ENCODE data around the gene KCNMB1. TPM values are rescaled to one million over a fixed set of nuclear protein-coding genes. Genes with fewer than 3 reads are reported as not detected.

The KCNMB1 gene
- total RNA-seq, 1 donor from 2014 or later: 1.1 TPM

DNA sequence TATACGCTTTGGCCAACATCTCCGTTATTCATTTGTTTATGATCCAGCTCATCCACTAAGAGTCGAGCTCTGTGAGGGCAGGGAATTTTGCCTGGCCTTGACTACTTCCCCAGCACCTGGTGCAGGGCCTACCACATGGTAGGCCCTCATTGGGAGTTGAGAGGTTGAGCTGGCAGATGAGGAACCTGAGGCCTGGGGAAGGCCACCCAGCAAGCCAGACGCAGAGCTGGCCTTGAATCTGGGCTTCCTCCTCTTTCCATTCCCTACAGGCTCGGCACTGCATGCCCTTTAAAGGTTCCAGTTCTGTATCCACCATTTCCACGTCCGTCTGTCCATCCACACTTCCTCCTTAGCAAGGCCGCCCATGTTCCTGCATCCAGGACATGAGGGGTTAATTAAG is 24.2 kb downstream of the KCNMB1 start:
- Mint-ChIP-seq H3K9me3 (ENCODE audit: unreplicated experiment) (no peaks in the 10 kb centered on the region), H3K36me3 (ENCODE audit: low read depth, unreplicated experiment) (peaks cover 3% of the 10 kb centered on the region), H3K4me1 (ENCODE audit: unreplicated experiment) (peaks cover 18% of the 10 kb centered on the region), H3K27ac (ENCODE audit: unreplicated experiment) (no peak overlapping the region), H3K27me3 (ENCODE audit: unreplicated experiment) (peaks cover 11% of the 10 kb centered on the region), H3K4me3 (ENCODE audit: unreplicated experiment) (no peak overlapping the region)
- TF ChIP-seq, protein P1, sequence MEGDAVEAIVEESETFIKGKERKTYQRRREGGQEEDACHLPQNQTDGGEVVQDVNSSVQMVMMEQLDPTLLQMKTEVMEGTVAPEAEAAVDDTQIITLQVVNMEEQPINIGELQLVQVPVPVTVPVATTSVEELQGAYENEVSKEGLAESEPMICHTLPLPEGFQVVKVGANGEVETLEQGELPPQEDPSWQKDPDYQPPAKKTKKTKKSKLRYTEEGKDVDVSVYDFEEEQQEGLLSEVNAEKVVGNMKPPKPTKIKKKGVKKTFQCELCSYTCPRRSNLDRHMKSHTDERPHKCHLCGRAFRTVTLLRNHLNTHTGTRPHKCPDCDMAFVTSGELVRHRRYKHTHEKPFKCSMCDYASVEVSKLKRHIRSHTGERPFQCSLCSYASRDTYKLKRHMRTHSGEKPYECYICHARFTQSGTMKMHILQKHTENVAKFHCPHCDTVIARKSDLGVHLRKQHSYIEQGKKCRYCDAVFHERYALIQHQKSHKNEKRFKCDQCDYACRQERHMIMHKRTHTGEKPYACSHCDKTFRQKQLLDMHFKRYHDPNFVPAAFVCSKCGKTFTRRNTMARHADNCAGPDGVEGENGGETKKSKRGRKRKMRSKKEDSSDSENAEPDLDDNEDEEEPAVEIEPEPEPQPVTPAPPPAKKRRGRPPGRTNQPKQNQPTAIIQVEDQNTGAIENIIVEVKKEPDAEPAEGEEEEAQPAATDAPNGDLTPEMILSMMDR (IDR thresholded peaks at IDR 0.05; ENCODE audit: unreplicated experiment): no peak
- no peak for DNase-seq (ENCODE audit: low spot score)

- TF ChIP-seq, protein P1 (IDR thresholded peaks at IDR 0.05; ENCODE audit: unreplicated experiment): no peak
- Mint-ChIP-seq H3K4me3 (ENCODE audit: unreplicated experiment) (no peak overlapping the region), H3K4me1 (ENCODE audit: unreplicated experiment) (peaks cover 18% of the 10 kb centered on the region), H3K27me3 (ENCODE audit: unreplicated experiment) (peaks cover 11% of the 10 kb centered on the region), H3K27ac (ENCODE audit: unreplicated experiment) (no peak overlapping the region), H3K9me3 (ENCODE audit: unreplicated experiment) (no peaks in the 10 kb centered on the region), H3K36me3 (ENCODE audit: low read depth, unreplicated experiment) (peaks cover 2% of the 10 kb centered on the region)
- DNase-seq (ENCODE audit: low spot score): no peak
Measured at GRCh38 chr5:170363671-170364070, 25.5 kb downstream of the KCNMB1 start.

DNA sequence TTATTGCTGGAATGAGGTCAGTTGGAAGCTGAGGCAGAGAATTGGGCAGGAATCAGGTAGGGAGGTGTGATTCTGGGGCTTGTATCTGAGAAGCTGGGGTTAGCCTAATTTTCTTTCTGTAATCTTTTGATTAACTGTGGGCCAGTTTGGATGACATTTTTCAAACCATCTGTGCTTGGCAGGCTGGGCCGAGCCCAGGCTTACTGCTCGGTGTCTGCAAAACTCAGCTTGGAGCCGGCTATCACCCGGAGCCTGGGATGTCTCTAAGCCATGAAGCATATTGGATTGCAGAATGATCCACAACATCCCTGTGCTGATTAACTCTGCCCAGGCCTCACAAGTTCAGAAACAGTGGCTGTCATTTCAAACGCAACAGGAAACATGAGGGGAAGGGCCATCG is 26.5 kb downstream of the KCNMB1 start:
- H3K9me3 Mint-ChIP-seq (ENCODE audit: unreplicated experiment): no peaks in the 10 kb centered on the region
- no peak overlapping the region for H3K27ac Mint-ChIP-seq (ENCODE audit: unreplicated experiment)
- no peak for DNase-seq (ENCODE audit: low spot score)
- TF ChIP-seq, protein P1 (IDR thresholded peaks at IDR 0.05; ENCODE audit: unreplicated experiment): no peak
- peaks cover 11% of the 10 kb centered on the region for H3K27me3 Mint-ChIP-seq (ENCODE audit: unreplicated experiment)
- H3K4me1 Mint-ChIP-seq (ENCODE audit: unreplicated experiment): peaks cover 18% of the 10 kb centered on the region
- H3K4me3 Mint-ChIP-seq (ENCODE audit: unreplicated experiment): peak overlapping the region; percentile 19
- H3K36me3 Mint-ChIP-seq (ENCODE audit: low read depth, unreplicated experiment): no peaks in the 10 kb centered on the region

GRCh38 chr5:170362102-170362501 is 27.1 kb downstream of the KCNMB1 start:
- peak overlapping the region; percentile 19 for H3K4me3 Mint-ChIP-seq (ENCODE audit: unreplicated experiment)
- no peaks in the 10 kb centered on the region for H3K9me3 Mint-ChIP-seq (ENCODE audit: unreplicated experiment)
- DNase-seq (ENCODE audit: low spot score): no peak

GRCh38 chr5:170361616-170362015 is 27.6 kb downstream of the KCNMB1 start:
- TF ChIP-seq, protein P1 (IDR thresholded peaks at IDR 0.05; ENCODE audit: unreplicated experiment): no peak
- Mint-ChIP-seq H3K9me3 (ENCODE audit: unreplicated experiment) (no peaks in the 10 kb centered on the region), H3K4me3 (ENCODE audit: unreplicated experiment) (no peak overlapping the region), H3K36me3 (ENCODE audit: low read depth, unreplicated experiment) (no peaks in the 10 kb centered on the region), H3K27ac (ENCODE audit: unreplicated experiment) (no peak overlapping the region), H3K27me3 (ENCODE audit: unreplicated experiment) (peaks cover 9% of the 10 kb centered on the region), H3K4me1 (ENCODE audit: unreplicated experiment) (peaks cover 18% of the 10 kb centered on the region)
- no peak for DNase-seq (ENCODE audit: low spot score)

More at GRCh38 chr5:170362102-170362501, 27.1 kb downstream of the KCNMB1 start:
- H3K27me3 Mint-ChIP-seq (ENCODE audit: unreplicated experiment): peaks cover 9% of the 10 kb centered on the region
- no peaks in the 10 kb centered on the region for H3K36me3 Mint-ChIP-seq (ENCODE audit: low read depth, unreplicated experiment)
- H3K27ac Mint-ChIP-seq (ENCODE audit: unreplicated experiment): peak overlapping the region; percentile 27
- peaks cover 18% of the 10 kb centered on the region for H3K4me1 Mint-ChIP-seq (ENCODE audit: unreplicated experiment)
- TF ChIP-seq, protein P1 (IDR thresholded peaks at IDR 0.05; ENCODE audit: unreplicated experiment): no peak

Data from endothelial cell (in vitro differentiated cells).